ENCODE results near the gene ABCG4.

DNA sequence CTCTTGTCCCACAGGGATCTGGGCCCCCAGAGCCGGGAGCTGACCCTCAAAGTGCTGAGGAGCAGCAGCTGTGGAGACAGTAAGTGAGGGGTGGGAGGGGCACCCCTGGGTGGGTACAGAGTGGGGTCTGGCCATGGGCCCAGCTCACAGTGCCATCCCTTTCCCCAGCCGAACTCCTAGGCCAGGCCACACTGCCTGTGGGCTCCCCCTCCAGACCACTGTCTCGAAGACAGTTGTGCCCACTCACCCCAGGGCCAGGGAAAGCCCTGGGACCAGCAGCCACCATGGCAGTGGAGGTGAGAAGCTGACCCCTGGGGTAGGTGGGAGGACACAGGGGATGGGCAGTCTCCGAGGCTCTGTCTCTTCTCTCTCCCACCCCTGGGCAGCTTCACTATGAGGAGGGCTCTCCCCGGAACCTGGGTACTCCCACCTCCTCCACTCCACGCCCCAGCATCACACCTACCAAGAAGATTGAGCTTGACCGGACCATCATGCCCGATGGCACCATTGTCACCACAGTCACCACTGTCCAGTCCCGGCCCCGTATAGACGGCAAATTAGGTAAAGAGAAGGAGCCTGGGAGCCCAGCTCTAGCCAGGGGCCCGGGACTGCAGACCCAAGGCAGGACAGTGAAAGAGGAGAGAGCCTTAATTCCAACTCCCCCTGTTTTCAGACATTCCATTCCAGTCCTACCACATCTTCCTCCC, 36.4 kb upstream of the ABCG4 start:
- TF ChIP-seq POLR2AphosphoS5 (IDR thresholded peaks at IDR 0.05): no peak
- TF ChIP-seq, protein P1, sequence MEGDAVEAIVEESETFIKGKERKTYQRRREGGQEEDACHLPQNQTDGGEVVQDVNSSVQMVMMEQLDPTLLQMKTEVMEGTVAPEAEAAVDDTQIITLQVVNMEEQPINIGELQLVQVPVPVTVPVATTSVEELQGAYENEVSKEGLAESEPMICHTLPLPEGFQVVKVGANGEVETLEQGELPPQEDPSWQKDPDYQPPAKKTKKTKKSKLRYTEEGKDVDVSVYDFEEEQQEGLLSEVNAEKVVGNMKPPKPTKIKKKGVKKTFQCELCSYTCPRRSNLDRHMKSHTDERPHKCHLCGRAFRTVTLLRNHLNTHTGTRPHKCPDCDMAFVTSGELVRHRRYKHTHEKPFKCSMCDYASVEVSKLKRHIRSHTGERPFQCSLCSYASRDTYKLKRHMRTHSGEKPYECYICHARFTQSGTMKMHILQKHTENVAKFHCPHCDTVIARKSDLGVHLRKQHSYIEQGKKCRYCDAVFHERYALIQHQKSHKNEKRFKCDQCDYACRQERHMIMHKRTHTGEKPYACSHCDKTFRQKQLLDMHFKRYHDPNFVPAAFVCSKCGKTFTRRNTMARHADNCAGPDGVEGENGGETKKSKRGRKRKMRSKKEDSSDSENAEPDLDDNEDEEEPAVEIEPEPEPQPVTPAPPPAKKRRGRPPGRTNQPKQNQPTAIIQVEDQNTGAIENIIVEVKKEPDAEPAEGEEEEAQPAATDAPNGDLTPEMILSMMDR (IDR thresholded peaks at IDR 0.05): no peak
- no peak for TF ChIP-seq POLR2A (IDR thresholded peaks at IDR 0.05)
